Bone marrow (tissue), 2 donors: ENCODE results near the gene PHF1.

Experiments used
- DNase-seq, 2 donors: peaks; one replicate each; lab custom pipeline; 2025; lab: John Stamatoyannopoulos, UW

PHF1 gene

DNA sequence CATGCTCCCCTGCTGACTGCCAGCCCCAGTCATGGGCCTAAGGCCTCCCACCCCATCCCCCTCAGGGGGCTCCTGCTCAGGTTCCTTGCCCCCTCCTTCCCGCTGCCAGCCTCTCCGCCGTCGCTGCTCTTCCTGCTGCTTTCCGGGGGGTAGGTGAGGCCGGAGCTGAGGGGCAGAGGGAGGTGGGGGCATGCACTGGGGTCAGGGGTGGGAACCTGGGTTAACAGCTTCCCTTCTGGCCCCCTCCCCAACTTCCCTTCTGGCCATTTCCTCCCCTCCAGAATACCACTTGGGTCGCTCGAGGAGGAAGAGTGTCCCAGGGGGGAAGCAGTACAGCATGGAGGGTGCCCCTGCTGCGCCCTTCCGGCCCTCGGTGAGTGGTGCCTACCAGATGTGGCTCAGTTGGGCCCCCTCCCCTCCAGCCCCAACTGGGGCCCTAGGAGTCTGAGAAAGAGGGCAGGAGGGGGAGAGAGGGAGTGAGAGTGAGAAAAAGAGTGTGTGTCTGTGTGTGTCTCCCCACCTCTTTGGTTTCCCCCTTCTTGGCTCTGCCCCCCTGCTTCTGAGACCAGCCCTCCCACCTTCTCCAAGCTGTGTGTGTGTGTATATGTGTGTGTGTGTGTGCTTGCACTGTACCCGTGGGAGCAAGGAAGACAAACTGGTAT is 21.2 kb downstream of the PHF1 start:
- DNase-seq: peak in 1 of 2 donors; percentile 21

DNA sequence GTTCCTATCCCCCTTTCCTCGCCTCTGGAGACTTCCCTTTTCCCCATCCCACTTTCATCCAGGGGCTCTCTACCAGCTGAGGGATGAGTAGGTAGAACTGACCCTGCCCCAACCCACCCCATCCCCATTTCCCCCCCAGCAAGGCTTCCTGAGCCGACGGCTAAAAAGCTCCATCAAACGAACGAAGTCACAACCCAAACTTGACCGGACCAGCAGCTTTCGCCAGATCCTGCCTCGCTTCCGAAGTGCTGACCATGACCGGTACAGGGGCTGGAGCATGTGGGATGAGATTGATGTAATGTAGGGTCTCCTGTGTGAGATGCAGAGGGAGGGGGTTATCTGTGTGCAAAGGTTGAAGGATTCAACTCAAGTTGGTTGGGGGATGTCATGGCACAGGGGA is 21.7 kb downstream of the PHF1 start:
- DNase-seq: no peak

DNA sequence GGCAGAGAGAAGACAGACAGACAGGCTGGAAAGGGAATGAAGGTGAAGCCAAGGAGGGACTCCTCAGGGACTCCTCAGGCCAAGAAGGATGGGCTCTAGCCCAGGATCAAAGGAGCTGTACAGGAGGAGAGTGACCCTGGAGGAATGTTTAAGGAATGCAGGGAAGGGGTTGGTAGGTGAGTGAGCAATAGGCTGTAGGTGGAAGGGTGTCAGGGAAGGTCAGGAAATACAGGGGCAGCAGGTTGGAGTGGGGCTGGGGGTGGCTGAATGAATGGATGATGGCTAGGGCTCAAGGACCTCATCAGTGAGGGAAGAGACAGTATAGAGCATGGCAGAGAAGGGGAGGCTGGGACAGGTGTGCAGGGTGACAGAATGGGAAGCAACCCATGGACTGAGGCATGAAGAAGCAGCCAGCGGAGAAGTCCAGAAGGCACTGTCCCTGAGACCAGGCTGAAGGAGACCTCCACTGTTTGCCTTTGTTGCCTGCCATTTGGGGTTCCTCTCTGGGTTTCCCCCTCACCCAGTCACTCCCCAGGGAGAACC is 22.3 kb downstream of the PHF1 start:
- DNase-seq: no peak

DNA sequence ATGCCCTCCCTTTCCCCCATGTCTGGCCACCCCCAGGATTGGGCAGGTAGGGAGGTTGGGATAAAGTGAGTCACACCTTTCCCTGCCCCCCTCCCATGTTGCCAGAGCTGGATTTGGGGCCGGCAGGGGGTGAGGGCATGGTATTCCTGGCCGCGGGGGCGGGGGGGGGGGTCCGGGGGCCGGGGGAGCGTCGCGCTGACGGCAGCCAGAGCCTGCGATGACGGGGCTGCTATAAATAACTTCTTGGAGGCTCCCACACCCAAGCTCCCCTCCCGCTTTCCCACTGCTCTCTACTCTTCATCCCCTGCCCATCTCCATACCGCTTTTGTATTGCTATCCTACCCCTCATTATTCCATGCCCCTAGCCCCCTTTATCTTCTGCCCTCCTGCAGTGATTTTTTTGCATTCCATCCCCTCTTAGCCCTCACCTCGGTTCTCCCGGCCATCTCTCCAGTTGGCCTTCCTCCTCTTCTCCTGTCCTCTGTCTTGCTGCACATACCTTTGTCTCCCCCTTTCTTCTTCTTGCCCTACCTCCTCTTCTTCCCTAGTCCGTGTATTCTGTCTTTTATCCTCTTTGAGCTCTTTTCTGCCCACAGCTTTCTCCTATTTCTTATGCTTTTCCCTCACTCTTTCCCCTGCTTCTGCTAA is 22.9 kb downstream of the PHF1 start:
- DNase-seq: no peak

DNA sequence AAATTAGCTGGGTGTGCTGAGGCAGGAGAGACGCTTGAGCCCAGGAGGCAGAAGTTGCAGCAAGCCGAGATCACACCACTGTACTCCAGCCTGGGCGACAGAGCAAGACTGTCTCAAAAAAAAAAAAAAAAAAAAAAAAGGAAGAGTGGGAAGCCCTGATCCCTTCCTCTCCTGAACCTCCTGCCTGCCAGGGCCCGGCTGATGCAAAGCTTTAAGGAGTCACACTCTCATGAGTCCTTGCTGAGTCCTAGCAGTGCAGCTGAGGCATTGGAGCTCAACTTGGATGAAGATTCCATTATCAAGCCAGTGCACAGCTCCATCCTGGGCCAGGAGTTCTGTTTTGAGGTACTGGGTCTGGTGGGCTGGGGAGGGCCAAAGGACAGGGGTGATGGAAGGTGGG is 24.1 kb downstream of the PHF1 start:
- no peak for DNase-seq

DNA sequence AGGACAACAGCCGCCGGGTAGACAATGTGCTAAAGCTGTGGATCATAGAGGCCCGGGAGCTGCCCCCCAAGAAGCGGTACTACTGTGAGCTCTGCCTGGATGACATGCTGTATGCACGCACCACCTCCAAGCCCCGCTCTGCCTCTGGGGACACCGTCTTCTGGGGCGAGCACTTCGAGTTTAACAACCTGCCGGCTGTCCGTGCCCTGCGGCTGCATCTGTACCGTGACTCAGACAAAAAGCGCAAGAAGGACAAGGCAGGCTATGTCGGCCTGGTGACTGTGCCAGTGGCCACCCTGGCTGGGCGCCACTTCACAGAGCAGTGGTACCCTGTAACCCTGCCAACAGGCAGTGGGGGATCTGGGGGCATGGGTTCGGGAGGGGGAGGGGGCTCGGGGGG is 26.9 kb downstream of the PHF1 start:
- DNase-seq: no peak

DNA sequence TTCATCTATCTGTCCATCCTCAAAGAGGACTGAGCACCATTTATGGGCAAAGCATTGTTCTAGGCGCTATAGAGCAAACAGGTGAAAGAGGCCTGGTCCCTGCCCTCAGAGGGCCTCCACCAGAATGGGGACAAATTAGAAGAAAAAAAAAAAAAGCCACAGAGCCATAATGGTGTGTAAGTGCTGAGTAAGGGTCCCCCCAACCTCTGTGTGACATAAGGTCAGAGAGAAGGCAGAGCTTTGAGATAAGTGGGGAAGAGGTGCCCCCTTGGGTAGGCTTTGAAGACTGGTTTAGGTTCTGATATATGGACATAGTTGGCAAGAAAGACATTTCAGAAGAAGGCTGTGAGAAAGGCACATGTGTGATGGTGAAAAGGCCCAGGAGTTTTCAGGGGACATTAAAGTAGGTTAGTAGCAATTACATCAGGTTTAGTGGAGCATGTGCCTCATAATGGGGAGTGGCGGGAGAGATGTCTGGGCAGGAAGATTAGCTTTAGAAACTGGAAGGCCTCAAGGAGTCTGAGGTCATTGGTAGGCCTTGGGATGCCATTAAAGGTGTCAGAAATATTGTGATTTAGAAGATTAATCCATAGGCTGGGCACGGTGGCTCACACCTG is 28.3 kb downstream of the PHF1 start:
- no peak for DNase-seq

DNA sequence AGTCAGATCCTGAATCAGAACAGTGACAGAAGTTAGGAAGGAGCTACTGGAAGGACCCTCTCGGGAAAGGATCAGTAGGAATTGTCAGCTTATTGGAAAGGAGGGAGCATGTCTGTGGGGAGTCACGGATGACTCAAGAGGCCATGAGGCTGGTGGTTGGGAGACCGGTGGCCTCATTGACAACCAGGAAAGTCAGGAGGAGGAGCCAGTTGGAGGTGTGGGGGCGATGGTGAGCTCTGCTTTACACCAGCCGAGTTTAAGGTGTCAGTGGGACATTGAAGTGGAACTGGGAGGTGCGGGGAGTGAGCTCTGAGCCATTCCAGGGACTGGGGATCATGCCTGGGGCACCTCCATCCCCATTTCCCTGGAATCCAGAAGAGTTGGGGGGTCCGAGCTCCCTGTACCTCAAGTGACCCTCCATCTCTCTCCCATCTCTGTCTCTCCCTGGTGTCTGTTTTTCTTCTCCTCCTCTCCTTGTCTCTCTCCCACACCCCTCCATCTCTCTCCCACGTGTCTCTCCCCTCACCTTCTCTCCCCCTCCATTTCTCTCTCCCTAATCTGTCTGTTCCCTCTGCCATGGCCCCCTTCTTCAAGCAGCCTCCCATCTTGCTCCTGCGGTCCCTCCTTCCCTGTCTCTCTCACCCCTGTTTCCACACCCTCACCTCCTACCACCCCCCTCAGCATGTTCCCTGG is 29.3 kb downstream of the PHF1 start:
- no peak for DNase-seq

DNA sequence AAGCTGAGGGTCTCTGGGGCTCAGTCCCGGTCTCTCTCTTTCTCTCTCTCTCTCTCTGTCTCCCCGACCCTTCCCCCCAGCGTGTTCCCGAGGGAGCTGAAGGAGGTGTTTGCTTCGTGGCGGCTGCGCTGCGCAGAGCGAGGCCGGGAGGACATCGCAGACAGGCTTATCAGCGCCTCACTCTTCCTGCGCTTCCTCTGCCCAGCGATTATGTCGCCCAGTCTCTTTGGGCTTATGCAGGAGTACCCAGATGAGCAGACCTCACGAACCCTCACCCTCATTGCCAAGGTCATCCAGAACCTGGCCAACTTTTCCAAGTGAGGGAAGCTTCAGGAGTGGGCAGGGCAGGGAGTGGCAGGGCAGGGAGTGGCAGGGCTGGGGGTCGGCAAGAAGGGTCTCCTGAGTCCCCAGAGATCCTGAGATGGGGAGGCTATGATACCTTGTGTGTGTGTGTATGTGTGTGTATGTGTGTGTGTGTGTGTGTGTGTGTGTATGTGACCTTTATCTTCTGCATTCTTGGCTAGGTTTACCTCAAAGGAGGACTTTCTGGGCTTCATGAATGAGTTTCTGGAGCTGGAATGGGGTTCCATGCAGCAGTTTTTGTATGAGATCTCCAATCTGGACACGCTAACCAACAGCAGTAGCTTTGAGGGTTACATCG is 30.0 kb downstream of the PHF1 start:
- DNase-seq: no peak

DNA sequence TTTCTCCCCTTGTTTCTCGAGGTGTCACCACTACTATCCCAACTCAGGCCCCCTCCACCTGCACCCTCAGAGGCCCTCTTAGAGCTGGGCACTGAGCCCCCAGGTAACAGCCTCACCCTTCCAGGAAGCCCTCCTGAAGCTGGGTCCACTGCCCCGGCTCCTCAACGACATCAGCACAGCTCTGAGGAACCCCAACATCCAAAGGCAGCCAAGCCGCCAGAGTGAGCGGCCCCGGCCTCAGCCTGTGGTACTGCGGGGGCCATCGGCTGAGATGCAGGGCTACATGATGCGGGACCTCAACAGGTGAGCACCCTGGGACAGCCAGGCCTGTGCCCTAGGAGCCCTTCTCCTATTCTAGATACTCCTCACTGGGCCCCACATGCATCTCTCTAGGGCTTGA is 30.6 kb downstream of the PHF1 start:
- no peak for DNase-seq

DNA sequence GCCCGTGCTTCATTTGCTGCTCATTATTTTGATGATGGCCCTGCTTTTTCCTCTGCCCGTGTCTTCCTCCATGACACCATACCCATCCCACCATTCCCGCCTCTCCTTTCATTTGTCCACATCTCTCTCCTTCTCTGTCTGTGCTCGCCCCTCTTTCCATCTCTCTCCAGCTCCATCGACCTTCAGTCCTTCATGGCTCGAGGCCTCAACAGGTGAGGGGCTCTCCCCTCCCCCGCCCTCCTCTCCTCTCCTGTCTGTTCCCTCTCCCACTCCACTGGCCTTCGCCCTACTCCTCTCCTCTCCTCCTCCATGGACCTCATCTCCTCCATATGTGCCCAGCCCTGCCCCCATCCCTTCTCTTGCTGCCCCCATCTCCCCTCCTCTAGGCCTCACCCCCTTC is 31.5 kb downstream of the PHF1 start:
- DNase-seq: no peak

DNA sequence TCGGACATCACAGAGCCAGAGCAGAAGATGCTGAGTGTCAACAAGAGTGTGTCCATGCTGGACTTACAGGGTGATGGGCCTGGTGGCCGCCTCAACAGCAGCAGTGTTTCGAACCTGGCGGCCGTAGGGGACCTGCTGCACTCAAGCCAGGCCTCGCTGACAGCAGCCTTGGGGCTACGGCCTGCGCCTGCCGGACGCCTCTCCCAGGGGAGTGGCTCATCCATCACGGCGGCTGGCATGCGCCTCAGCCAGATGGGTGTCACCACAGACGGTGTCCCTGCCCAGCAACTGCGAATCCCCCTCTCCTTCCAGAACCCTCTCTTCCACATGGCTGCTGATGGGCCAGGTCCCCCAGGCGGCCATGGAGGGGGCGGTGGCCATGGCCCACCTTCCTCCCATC is 32.2 kb downstream of the PHF1 start:
- DNase-seq: no peak

DNA sequence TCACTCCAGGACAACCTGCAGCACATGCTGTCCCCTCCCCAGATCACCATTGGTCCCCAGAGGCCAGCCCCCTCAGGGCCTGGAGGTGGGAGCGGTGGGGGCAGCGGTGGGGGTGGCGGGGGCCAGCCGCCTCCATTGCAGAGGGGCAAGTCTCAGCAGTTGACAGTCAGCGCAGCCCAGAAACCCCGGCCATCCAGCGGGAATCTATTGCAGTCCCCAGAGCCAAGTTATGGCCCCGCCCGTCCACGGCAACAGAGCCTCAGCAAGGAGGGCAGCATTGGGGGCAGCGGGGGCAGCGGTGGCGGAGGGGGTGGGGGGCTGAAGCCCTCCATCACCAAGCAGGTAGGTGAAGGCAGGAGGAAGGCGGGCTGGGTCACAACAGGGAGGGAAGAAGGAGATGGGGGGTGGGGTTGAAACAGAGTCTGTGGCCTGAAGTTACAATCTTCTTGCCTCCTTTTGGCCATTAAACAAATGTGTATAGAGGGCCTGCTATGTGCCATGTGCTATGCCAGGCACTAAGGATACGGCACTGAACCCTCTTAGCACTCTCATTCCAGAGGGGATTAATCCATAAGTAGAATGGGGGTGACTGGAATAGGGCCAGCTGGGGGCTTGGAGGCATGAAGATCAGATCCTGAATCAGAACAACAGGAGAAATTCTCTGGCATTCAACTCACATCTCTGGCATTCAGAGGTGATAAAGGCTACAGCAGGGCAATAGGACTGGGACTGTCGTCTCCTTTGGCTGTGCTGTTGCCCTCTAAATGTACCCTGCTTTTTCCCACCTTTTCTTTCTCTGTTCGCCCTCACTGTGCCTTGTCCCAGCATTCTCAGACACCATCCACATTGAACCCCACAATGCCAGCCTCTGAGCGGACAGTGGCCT is 33.0 kb downstream of the PHF1 start:
- no peak for DNase-seq

DNA sequence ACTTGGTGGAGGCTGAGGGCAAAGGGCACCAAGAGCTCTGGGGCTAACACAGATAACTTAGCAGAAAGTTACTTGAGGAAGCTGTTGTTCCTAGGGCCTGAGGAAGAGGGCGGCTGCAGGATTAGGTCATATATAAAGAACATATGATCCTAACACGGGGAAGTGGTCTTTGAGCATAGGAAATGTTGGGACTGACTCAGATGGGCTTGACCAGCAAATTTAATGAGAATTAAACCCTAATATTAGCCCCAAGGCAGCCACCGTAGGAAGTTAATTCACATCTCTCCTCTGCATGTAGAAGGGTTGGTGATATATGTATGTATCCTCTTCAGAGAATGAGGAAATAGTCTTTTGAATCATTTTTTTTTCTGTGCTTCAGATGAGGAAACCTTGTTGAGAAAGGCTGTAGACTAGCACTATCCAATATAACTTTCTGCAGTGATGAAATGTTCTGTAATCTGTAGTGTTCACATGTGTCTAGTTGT is 34.3 kb downstream of the PHF1 start:
- no peak for DNase-seq

DNA sequence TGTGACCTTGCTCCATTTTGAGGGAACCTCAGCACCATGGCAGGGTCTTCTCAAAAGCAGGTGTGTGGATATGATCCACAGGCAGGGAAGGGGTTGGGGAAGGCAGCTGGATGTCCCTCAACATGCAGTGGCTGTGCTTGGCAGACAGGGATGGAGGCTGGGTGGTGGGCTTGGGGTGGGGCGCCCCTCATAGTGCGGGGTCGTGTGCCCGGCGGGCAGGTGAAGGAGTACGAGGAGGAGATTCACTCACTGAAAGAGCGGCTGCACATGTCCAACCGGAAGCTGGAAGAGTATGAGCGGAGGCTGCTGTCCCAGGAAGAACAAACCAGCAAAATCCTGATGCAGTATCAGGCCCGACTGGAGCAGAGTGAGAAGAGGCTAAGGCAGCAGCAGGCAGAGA is 35.5 kb downstream of the PHF1 start:
- no peak for DNase-seq

DNA sequence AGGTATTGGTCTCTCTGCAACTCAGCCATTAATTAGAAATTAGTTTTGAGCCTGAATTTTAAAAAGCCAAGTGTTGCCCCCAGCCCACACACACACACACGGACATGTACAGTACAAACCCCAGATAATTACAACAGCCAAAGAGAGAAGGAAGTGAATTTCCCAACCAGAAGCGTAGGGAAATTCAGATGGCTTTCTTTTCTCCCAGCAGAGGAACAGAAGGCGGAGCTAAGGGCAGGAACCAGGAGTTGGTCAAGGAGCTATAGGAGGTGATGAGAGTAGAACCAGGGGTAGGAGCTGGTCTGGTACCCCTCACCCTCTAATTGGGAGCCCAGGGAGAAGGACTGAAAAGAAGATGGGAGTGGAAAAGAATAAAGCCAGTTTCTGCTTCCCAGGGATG is 39.6 kb downstream of the PHF1 start:
- DNase-seq: no peak

DNA sequence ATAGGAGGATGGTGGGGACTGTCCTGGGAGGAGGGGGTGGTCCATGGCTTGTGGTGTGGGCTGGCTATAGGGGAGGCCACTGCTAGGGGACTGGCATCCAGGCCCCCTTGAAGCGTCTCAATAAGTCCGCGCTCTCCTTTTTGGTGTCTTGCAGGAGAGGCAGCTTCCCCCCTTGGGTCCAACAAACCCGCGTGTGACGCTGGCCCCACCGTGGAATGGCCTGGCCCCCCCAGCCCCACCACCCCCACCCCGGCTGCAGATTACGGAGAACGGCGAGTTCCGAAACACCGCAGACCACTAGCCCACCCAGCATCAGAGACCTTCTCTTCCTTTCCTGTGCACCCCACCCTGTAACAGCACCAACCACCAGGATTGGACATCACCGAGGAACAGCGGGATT is 40.8 kb downstream of the PHF1 start:
- no peak for DNase-seq

DNA sequence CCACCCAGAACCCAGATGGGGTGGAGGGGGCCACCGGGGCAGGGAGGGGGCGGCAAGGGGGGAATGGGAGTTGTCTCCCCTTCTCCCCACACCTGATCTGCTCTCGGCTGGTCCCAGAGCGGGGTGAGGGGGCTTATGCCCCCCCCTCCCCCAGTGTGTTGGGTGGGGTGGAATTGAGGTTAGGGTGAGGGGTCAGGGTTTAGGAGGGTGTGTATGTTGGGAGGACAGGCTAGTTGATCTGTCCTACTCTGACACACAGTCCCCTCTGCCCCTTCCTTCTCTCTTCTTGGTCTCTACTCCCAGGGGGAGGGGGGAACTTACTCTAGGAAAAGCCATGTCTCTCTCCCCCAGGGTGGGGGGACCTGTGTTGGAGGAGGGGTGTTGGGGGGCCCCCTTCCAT is 41.7 kb downstream of the PHF1 start:
- no peak for DNase-seq

DNA sequence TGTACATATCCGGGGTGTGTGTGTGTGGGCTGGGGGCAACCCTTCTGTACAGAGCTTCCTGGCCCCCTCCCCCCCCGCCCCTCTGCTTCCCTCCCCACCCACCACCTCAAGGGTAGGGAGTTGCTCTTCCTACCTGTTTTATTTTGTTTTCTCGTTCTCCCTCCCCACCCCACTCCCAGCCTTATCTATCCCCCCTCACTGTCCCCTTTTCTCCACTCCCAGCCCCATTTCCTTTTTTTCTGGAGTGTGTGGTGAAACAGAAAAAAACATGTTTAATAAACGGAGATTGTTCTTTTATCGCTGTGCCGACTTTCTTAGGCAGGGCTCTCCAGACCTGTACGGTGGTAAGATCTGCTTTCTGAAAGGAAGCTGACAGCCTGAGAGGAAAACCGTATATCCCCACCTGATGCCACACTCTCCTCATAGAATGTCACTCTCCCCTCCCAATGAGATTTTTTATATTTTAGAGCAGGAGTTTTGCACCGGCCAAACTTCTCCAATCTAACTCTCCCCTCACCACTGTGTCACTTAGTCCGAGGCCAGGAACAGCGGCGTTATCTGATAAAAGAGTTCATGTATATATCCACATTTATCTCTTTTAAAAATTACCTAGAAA is 42.7 kb downstream of the PHF1 start:
- DNase-seq: no peak
